Cardiac septum (tissue), 1 donor: ENCODE data around the gene PAPLN. TPM values are rescaled to one million over a fixed set of nuclear protein-coding genes. Genes with fewer than 3 reads are reported as not detected.

Experiments used
- total RNA-seq: library from RNA; stranded (reverse); fragmentation: NEBNext Ultra II Directional; extraction: Animal tissue kit (Norgen Biotek cat#: 25700); gene quantifications from one replicate; pipeline ENCODE4 v1.2.1, GENCODE V29; 2021
- donor health status: DM: no; HTN: no; CAD: no.

PAPLN gene
- total RNA-seq, 1 donor from 2014 or later: 1.3 TPM

Other genes starting within 250 kb of the PAPLN start
- 12.1 TPM for gene ZFYVE1, start 210.4 kb upstream of the PAPLN start, total RNA-seq
- gene RBM25, start 179.0 kb upstream of the PAPLN start, total RNA-seq: 42.5 TPM
- gene PSEN1, start 101.0 kb upstream of the PAPLN start, total RNA-seq: 20.5 TPM
- 34.9 TPM for gene NUMB, start 221.0 kb downstream of the PAPLN start, total RNA-seq